Tibial nerve (tissue), 4 donors: ENCODE measurements around the gene ART1. TPM values are rescaled to one million over a fixed set of nuclear protein-coding genes. Genes with fewer than 3 reads are reported as not detected.

Source experiments
- DNase-seq, 2 donors: peaks; one replicate each; pipeline ENCODE4 v3.0.0-alpha.2; 2019; ENCODE audit warnings: low spot score in 2 of 2
- H3K27ac ChIP-seq, 4 donors: fragments of 200-600 bp; sonication (generic) in 3 of 4; one replicate each; pipeline ENCODE4 v1.5.1; 2017 to 2019; ENCODE audit warnings: mild to moderate bottlenecking in 1 of 4
- H3K27me3 ChIP-seq, 2 donors: fragments of 200-600 bp; sonication (generic) in 1 of 2; one replicate each; pipeline versions ENCODE4 v1.5.1 to v1.6.0; 2017 to 2019
- H3K36me3 ChIP-seq, 3 donors: fragments of 200-600 bp; sonication (generic); one replicate each; pipeline ENCODE4 v1.5.1; 2018 to 2019
- H3K4me1 ChIP-seq, 4 donors: fragments of 200-600 bp; sonication (generic) in 3 of 4; one replicate each; pipeline ENCODE4 v1.5.1; 2017 to 2019
- H3K4me3 ChIP-seq, 4 donors: fragments of 200-600 bp; sonication (generic) in 3 of 4; one replicate each; pipeline ENCODE4 v1.5.1; 2017 to 2019; ENCODE audit warnings: mild to moderate bottlenecking in 1 of 4, moderate library complexity in 1 of 4
- H3K9me3 ChIP-seq, 4 donors: fragments of 200-600 bp; sonication (generic) in 3 of 4; one replicate each; pipeline ENCODE4 v1.5.1; 2017 to 2019
- CTCF ChIP-seq, 5 experiments: fragments of 200-600 bp in 3 of 5; fragments of 450-650 bp in 2 of 5; sonication (generic) in 3 of 5; IDR thresholded peaks; one replicate each; pipeline ENCODE4 v1.5.1; 2016 to 2019; ENCODE audit warnings: antibody characterized with exemption in 5 of 5, mild to moderate bottlenecking in 3 of 5, moderate library complexity in 2 of 5
- EP300 ChIP-seq, 2 donors: sonication (generic); formaldehyde crosslinking; IDR thresholded peaks; one replicate each; pipeline ENCODE4 v1.6.1; 2017; ENCODE audit warnings: antibody characterized with exemption in 2 of 2, mild to moderate bottlenecking in 1 of 2
- POLR2A ChIP-seq, 2 donors: fragments of 450-650 bp; IDR thresholded peaks; one replicate each; pipeline ENCODE4 v1.6.1; 2017; ENCODE audit warnings: antibody characterized with exemption in 2 of 2, mild to moderate bottlenecking in 2 of 2, moderate library complexity in 2 of 2
- WGBS, 2 donors: methylation state at CpG; one replicate each; pipeline ENCODE4 v1.1.5; 2018; 5-methylcytosine and 5-hydroxymethylcytosine counted together
- total RNA-seq, 4 donors: library from RNA; depleted of rRNA; stranded (reverse); fragments of >200 nt; gene quantifications; one replicate each; pipeline ENCODE4 v1.1.0, GENCODE V29; 2016

ART1 gene
- total RNA-seq, 4 donors from 2014 or later, result 2.4 to 2.8 TPM; not detected in 2

- no peaks in the 10 kb centered on the region for H3K4me1 ChIP-seq
- no peak for DNase-seq
- no peaks in the 10 kb centered on the region for H3K27me3 ChIP-seq
- TF ChIP-seq EP300 (IDR thresholded peaks at IDR 0.05) (no peak), POLR2A (IDR thresholded peaks at IDR 0.05) (no peak), CTCF (IDR thresholded peaks at IDR 0.05) (no peak)
- H3K27ac ChIP-seq, result no peak overlapping the region
- 58 to 60% methylated on average over 8 of the region's 8 CpGs for WGBS, 2 donors
- H3K36me3 ChIP-seq, result no peaks in the 10 kb centered on the region
- H3K9me3 ChIP-seq, result no peaks in the 10 kb centered on the region
- H3K4me3 ChIP-seq, result no peak overlapping the region
Observed at GRCh38 chr11:3623767-3624458, 21.0 kb upstream of the ART1 start.

- Histone ChIP-seq H3K27ac (no peak overlapping the region), H3K36me3 (no peaks in the 10 kb centered on the region), H3K4me3 (peak overlapping the region in 1 of 4 donors; percentile 26), H3K9me3 (no peaks in the 10 kb centered on the region), H3K4me1 (no peaks in the 10 kb centered on the region), H3K27me3 (no peaks in the 10 kb centered on the region)
- WGBS, 2 donors, result 75 to 84% methylated on average over 23 of the region's 23 CpGs
- peak; percentile 44 to 53 for DNase-seq
- TF ChIP-seq POLR2A (IDR thresholded peaks at IDR 0.05) (no peak), CTCF (IDR thresholded peaks at IDR 0.05) (no peak), EP300 (IDR thresholded peaks at IDR 0.05) (no peak)
Observed at GRCh38 chr11:3626250-3626960, 18.5 kb upstream of the ART1 start.

GRCh38 chr11:3627291-3627690 is 17.6 kb upstream of the ART1 start:
- no peaks in the 10 kb centered on the region for H3K9me3 ChIP-seq
- TF ChIP-seq CTCF (IDR thresholded peaks at IDR 0.05) (no peak), POLR2A (IDR thresholded peaks at IDR 0.05) (no peak), EP300 (IDR thresholded peaks at IDR 0.05) (no peak)
- no peaks in the 10 kb centered on the region for H3K4me1 ChIP-seq
- WGBS, 2 donors, result 94 to 100% methylated on average over 1 of the region's 1 CpG
- no peak overlapping the region for H3K27ac ChIP-seq
- DNase-seq, result no peak
- no peaks in the 10 kb centered on the region for H3K27me3 ChIP-seq
- no peak overlapping the region for H3K4me3 ChIP-seq
- H3K36me3 ChIP-seq, result no peaks in the 10 kb centered on the region

- TF ChIP-seq EP300 (IDR thresholded peaks at IDR 0.05) (no peak), CTCF (IDR thresholded peaks at IDR 0.05) (no peak), POLR2A (IDR thresholded peaks at IDR 0.05) (no peak)
- H3K27me3 ChIP-seq, result no peaks in the 10 kb centered on the region
- 87 to 89% methylated on average over 4 of the region's 4 CpGs for WGBS, 2 donors
Observed at GRCh38 chr11:3631331-3631730, 13.6 kb upstream of the ART1 start.

GRCh38 chr11:3632070-3632660 is 12.8 kb upstream of the ART1 start:
- no peaks in the 10 kb centered on the region for H3K27me3 ChIP-seq
- H3K4me3 ChIP-seq, result no peak overlapping the region
- TF ChIP-seq CTCF (IDR thresholded peaks at IDR 0.05), result no peak
- no peak for TF ChIP-seq EP300 (IDR thresholded peaks at IDR 0.05)
- no peak for TF ChIP-seq POLR2A (IDR thresholded peaks at IDR 0.05)
- DNase-seq, result no peak
- no peaks in the 10 kb centered on the region for H3K9me3 ChIP-seq
- H3K4me1 ChIP-seq, result no peaks in the 10 kb centered on the region
- H3K36me3 ChIP-seq, result no peaks in the 10 kb centered on the region
- WGBS, 2 donors, result 86 to 88% methylated on average over 5 of the region's 5 CpGs
- no peak overlapping the region for H3K27ac ChIP-seq

More at GRCh38 chr11:3631331-3631730, 13.6 kb upstream of the ART1 start:
- no peak overlapping the region for H3K27ac ChIP-seq
- no peak overlapping the region for H3K4me3 ChIP-seq
- DNase-seq, result no peak
- no peaks in the 10 kb centered on the region for H3K9me3 ChIP-seq
- H3K4me1 ChIP-seq, result no peaks in the 10 kb centered on the region
- no peaks in the 10 kb centered on the region for H3K36me3 ChIP-seq
